SK-N-SH (cell line): ENCODE data around the gene CHD6. TPM values are rescaled to one million over a fixed set of nuclear protein-coding genes. Genes with fewer than 3 reads are reported as not detected.

Source experiments
- CTCF ChIA-PET: fragments of 300-600, 350-600 bp; formaldehyde crosslinking; extraction: SDS; loops from one replicate; lab custom pipeline; 2021; lab: Yijun Ruan, JAX
- POLR2A ChIA-PET: fragments of 350-600 bp; sonication (Branson Sonifier 250); formaldehyde crosslinking; extraction: SDS; loops from one replicate; lab custom pipeline; 2020; ENCODE audit warnings: antibody characterized with exemption, inconsistent platforms; lab: Yijun Ruan, JAX
- DNase-seq: peaks from one replicate; pipeline ENCODE4 v3.0.0; 2012
- H2AFZ ChIP-seq: fragments of 200-600 bp; sonication (generic); 2 replicates; pipeline ENCODE4 v1.8.1; 2016; ENCODE audit warnings: antibody characterized with exemption, mild to moderate bottlenecking, low read depth
- H3F3A ChIP-seq: fragments of 200-600 bp; sonication (generic); replicated peaks from 2 replicates; pipeline ENCODE3; 2016; ENCODE audit warnings: antibody characterized with exemption, mild to moderate bottlenecking; ENCODE audit not compliant: insufficient read depth
- H3K27ac ChIP-seq, 2 experiments: fragments of 200-500 bp in 1 of 2; fragments of 200-600 bp in 1 of 2; sonication (Bioruptor generic) in 1 of 2; sonication (generic), shearing (Covaris generic) in 1 of 2; 2 replicates each; pipeline versions ENCODE4 v1.5.1 to v1.6.1; 2014 to 2016; ENCODE audit warnings: low read depth in 2 of 2, inconsistent platforms in 1 of 2, low read length in 1 of 2, mild to moderate bottlenecking in 1 of 2, mixed read lengths in 1 of 2
- H3K27me3 ChIP-seq: fragments of 200-600 bp; sonication (generic), shearing (Covaris generic); 2 replicates; pipeline ENCODE4 v1.6.1; 2016; ENCODE audit warnings: mixed run types; ENCODE audit not compliant: insufficient read depth
- H3K36me3 ChIP-seq, 2 experiments: fragments of 200-500 bp in 1 of 2; fragments of 200-600 bp in 1 of 2; sonication (Bioruptor generic) in 1 of 2; sonication (generic) in 1 of 2; replicated peaks in 1 of 2; 2 replicates each; pipeline versions ENCODE3 to v1.5.1; 2014 to 2016; ENCODE audit warnings: low read length in 1 of 2, mild to moderate bottlenecking in 1 of 2; ENCODE audit not compliant: insufficient read depth in 2 of 2, control insufficient read depth in 1 of 2
- H3K4me1 ChIP-seq, 2 experiments: fragments of 200-500 bp in 1 of 2; fragments of 200-600 bp in 1 of 2; sonication (Bioruptor generic) in 1 of 2; sonication (generic), shearing (Covaris generic) in 1 of 2; 2 replicates each; pipeline versions ENCODE4 v1.5.1 to v1.6.1; 2014 to 2016; ENCODE audit warnings: low read depth in 1 of 2, low read length in 1 of 2, mixed run types in 1 of 2; ENCODE audit not compliant: insufficient read depth in 2 of 2, control insufficient read depth in 1 of 2
- H3K4me2 ChIP-seq: fragments of 200-600 bp; sonication (generic), shearing (Covaris generic); 2 replicates; pipeline ENCODE4 v1.6.1; 2017; ENCODE audit warnings: mixed run types
- H3K4me3 ChIP-seq, 2 experiments: fragments of 200-500 bp in 1 of 2; fragments of 200-600 bp in 1 of 2; sonication (Bioruptor generic) in 1 of 2; sonication (generic), shearing (Covaris generic) in 1 of 2; 2 replicates each; pipeline versions ENCODE4 v1.5.1 to v1.8.1; 2014 to 2016; ENCODE audit warnings: low read depth in 2 of 2, inconsistent platforms in 1 of 2, low read length in 1 of 2, mild to moderate bottlenecking in 1 of 2, mixed read lengths in 1 of 2, moderate library complexity in 1 of 2
- H3K79me2 ChIP-seq: fragments of 200-600 bp; sonication (generic); 2 replicates; pipeline ENCODE4 v1.8.1; 2017; ENCODE audit warnings: mild to moderate bottlenecking; ENCODE audit not compliant: insufficient read depth
- H3K9ac ChIP-seq: fragments of 200-600 bp; sonication (generic); 2 replicates; pipeline ENCODE4 v1.6.1; 2017; ENCODE audit warnings: mixed run types
- H3K9me2 ChIP-seq: fragments of 200-600 bp; sonication (generic); 2 replicates; pipeline ENCODE4 v1.6.1; 2017; ENCODE audit warnings: mixed run types
- H3K9me3 ChIP-seq: fragments of 200-600 bp; sonication (generic); 2 replicates; pipeline ENCODE4 v1.6.1; 2017; ENCODE audit warnings: mixed run types, mild to moderate bottlenecking, moderate library complexity
- H4K20me1 ChIP-seq: fragments of 200-600 bp; sonication (generic); 2 replicates; pipeline ENCODE4 v1.6.1; 2017; ENCODE audit warnings: mild to moderate bottlenecking, mixed run types; ENCODE audit not compliant: insufficient read depth
- CTCF ChIP-seq: fragments of 200-600 bp; sonication (generic); IDR thresholded peaks from 2 replicates; pipeline ENCODE4 v1.6.1; 2017; ENCODE audit warnings: antibody characterized with exemption, mild to moderate bottlenecking, moderate library complexity
- ELF1 ChIP-seq: IDR thresholded peaks from 2 replicates; pipeline ENCODE4 v1.4.0; 2012
- EZH2phosphoT487 ChIP-seq: fragments of 200-600 bp; sonication (generic); IDR thresholded peaks from 2 replicates; pipeline ENCODE4 v1.6.1; 2017; ENCODE audit warnings: low read depth, mixed run types, mild to moderate bottlenecking, antibody characterized with exemption, moderate library complexity, borderline replicate concordance
- FOXJ3 ChIP-seq: sonication (generic); formaldehyde crosslinking; IDR thresholded peaks from 2 replicates; pipeline ENCODE4 v1.5.1; 2020; ENCODE audit warnings: mild to moderate bottlenecking, missing genetic modification reagents
- FOXM1 ChIP-seq: IDR thresholded peaks from 2 replicates; pipeline ENCODE4 v1.4.0; 2012; ENCODE audit warnings: low read depth, mild to moderate bottlenecking
- GABPA ChIP-seq: IDR thresholded peaks from 2 replicates; pipeline ENCODE4 v1.4.0; 2012; ENCODE audit warnings: low read depth, mild to moderate bottlenecking
- GATA2 ChIP-seq: sonication (generic); formaldehyde crosslinking; IDR thresholded peaks from 2 replicates; pipeline ENCODE4 v1.5.0; 2020; ENCODE audit warnings: mild to moderate bottlenecking, missing genetic modification reagents
- JUND ChIP-seq: IDR thresholded peaks from 2 replicates; pipeline ENCODE4 v1.4.0; 2012
- MEF2A ChIP-seq: IDR thresholded peaks from 2 replicates; pipeline ENCODE4 v1.4.0; 2012; ENCODE audit warnings: low read depth, borderline replicate concordance
- NRF1 ChIP-seq: IDR thresholded peaks from 2 replicates; pipeline ENCODE4 v1.6.1; 2012; ENCODE audit warnings: low read depth, mild to moderate bottlenecking, low read length
- PBX3 ChIP-seq: IDR thresholded peaks from 2 replicates; pipeline ENCODE4; 2012
- RFX5 ChIP-seq: IDR thresholded peaks from 2 replicates; pipeline ENCODE4 v1.6.1; 2012; ENCODE audit warnings: mild to moderate bottlenecking, improper control_type of control experiment, low read length
- SIN3A ChIP-seq: IDR thresholded peaks from 2 replicates; pipeline ENCODE4 v1.6.1; 2012; ENCODE audit warnings: low read depth, mild to moderate bottlenecking, low read length, moderate library complexity, borderline replicate concordance
- SMC3 ChIP-seq: IDR thresholded peaks from 2 replicates; pipeline ENCODE4 v1.6.1; 2012; ENCODE audit warnings: low read depth, low read length, improper control_type of control experiment
- TCF12 ChIP-seq: IDR thresholded peaks from 2 replicates; pipeline ENCODE4 v1.4.0; 2012
- TEAD4 ChIP-seq: IDR thresholded peaks from 2 replicates; pipeline ENCODE4 v1.4.0; 2012; ENCODE audit warnings: mild to moderate bottlenecking, borderline replicate concordance; ENCODE audit not compliant: insufficient read depth
- USF2 ChIP-seq: fragments of 150-350 bp; IDR thresholded peaks from 2 replicates; pipeline ENCODE4 v1.6.1; 2017; ENCODE audit warnings: antibody characterized with exemption, low read length, low read depth, borderline replicate concordance
- YY1 ChIP-seq: IDR thresholded peaks from 2 replicates; pipeline ENCODE4 v1.4.0; 2012; ENCODE audit warnings: low read depth, mild to moderate bottlenecking
- ZBTB33 ChIP-seq: IDR thresholded peaks from 2 replicates; pipeline ENCODE4 v1.4.0; 2012; ENCODE audit warnings: low read depth, borderline replicate concordance
- WGBS: methylation state at CpG from one replicate; pipeline ENCODE4 v1.1.6; 2017; ENCODE audit warnings: low lambda C conversion rate; 5-methylcytosine and 5-hydroxymethylcytosine counted together
- polyA plus RNA-seq, 3 experiments: library from polyadenylated mRNA; depleted of rRNA; stranded (reverse); fragments of >200 nt; gene quantifications; 2 replicates each; pipeline ENCODE4 v1.2.3, GENCODE V29; 2012

CHD6 gene
- polyA plus RNA-seq, 1 of the 3 experiments (the other 2 are of a cell fraction), result 7.1 TPM

GRCh38 chr20:41447006-41447405 lies 171.2 kb downstream of the CHD6 start (continued):
- TF ChIP-seq FOXJ3 (no peak), MEF2A (no peak), GABPA (no peak)

- Histone ChIP-seq H3K4me1 (no peaks in the 10 kb centered on the region), H3K9me3 (no peaks in the 10 kb centered on the region), H3K4me3 (no peak overlapping the region), H3K4me2 (no peak overlapping the region), H3K9me2 (no peaks in the 10 kb centered on the region), H3K9ac (no peak overlapping the region), H3F3A (no peaks in the 10 kb centered on the region), H3K27ac (no peak overlapping the region), H3K36me3 (peaks cover 36 to 87% of the 10 kb centered on the region in 2 experiments), H2AFZ (no peak overlapping the region), H4K20me1 (no peaks in the 10 kb centered on the region), H3K27me3 (no peaks in the 10 kb centered on the region), H3K79me2 (no peaks in the 10 kb centered on the region)
- WGBS, result 100% methylated on average over 4 of the region's 4 CpGs
- ChIA-PET CTCF (no interaction called here), POLR2A (no interaction called here)
- no peak for TF ChIP-seq ZBTB33
- no peak for TF ChIP-seq NRF1
- no peak for TF ChIP-seq SIN3A
- no peak for TF ChIP-seq CTCF
- no peak for TF ChIP-seq TEAD4
- no peak for TF ChIP-seq SMC3
- no peak for TF ChIP-seq RFX5
- TF ChIP-seq YY1, result no peak
- TF ChIP-seq FOXM1, result no peak
- no peak for TF ChIP-seq USF2
- TF ChIP-seq TCF12, result no peak
- TF ChIP-seq JUND, result no peak
- TF ChIP-seq EZH2phosphoT487, result no peak
- TF ChIP-seq PBX3, result no peak
- TF ChIP-seq ELF1, result no peak
- TF ChIP-seq GATA2, result no peak
- DNase-seq, result no peak
These were observed 171.7 kb downstream of the CHD6 start for GRCh38 chr20:41446456-41446855.
